Renal cortical epithelial cell (primary cell): ENCODE measurements around the gene TSPAN18. TPM values are rescaled to one million over a fixed set of nuclear protein-coding genes. Genes with fewer than 3 reads are reported as not detected.

ENCODE experiments used
- DNase-seq: peaks from one replicate; pipeline ENCODE4 v3.0.0-alpha.2; 2011; ENCODE audit warnings: low read depth
- total RNA-seq: library from RNA; depleted of rRNA; stranded (reverse); fragments of >200 nt; gene quantifications from 2 replicates; pipeline ENCODE4 v1.2.3, GENCODE V29; 2014

The TSPAN18 gene
- total RNA-seq, 1 donor from 2014 or later: 6.7 TPM

DNA sequence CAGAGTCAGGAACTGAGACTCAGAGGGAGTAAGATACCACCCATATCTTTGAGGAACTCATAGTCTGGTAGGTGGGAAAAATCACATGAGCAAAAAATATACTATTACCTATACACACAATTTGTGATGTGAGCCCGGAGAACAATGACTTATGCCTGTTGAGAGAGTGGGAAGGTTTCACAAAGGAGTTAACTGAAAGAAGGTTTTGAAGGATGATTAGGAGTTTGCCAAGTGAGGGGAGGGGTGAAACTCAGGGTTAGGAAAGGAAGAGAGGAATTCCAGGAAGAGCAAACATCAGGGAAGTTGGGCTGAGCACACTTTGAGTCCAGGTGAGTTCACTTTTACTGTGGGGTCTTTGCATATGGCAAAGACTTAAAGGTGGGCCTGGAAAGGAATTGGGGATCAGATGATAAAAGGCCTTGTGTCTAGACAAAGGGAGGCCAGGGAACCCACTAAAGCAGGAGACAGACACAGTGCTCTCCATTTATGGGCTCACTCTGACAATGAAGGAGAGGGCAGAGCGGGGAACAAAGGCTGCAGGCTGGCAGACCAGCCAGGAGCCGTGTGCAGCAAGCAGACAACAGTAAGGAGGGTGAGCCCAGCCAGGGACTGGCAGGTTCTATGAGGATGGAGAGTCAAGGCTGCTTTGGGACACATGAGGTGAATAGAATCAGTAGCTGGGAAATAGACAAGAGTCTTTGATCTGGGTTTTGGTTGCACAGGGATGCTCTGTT lies 33.1 kb downstream of the TSPAN18 start:
- no peak for DNase-seq

DNA sequence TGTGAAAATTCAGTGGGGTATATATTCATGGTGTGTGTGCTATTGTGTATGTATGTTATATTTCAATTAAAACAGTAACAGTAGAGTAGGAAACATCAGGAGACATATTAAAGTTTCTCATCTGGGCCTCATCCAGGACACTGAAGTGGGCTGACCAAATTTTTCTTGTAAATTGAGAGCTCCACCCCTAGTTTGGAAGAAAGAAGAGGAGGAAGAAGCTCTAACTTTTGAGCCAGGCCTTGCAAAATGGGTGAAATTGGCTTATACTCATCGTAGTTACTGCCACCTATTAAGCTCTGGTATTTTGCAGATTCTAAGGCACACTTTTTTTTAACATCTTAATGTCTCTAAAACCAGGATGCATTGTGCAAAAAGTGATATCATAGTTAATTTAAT lies 33.7 kb downstream of the TSPAN18 start:
- DNase-seq: no peak

DNA sequence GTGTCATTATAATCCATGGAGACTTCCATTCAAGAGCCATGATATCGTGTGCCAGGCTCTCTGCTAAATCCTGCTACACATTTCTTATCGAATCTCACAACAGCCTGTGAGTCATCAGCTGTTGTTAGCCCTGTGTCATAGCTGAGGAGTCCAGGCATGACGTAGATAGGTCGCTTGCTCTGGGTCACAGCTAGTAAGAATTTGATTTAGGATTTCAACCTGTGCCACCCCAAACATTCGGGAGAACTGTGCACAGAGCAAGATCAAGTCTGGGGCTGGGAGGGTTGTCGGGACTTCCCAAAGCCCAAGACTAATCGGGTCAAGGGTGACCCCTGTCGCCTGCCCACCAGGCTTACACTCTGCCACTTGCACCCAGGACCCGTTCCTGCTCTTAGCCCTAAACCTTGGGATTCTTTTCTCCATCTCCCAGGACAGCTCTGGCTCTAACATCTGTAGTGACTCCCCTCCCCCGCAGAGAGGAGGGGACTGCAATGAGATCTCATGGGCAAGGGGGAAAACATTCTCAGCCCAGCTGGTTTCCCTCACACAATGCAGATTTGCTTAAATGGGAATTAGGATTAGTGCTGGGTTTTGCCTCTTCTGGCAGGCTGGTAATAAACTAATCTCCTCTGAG lies 34.3 kb downstream of the TSPAN18 start:
- DNase-seq: peak; percentile 88

DNA sequence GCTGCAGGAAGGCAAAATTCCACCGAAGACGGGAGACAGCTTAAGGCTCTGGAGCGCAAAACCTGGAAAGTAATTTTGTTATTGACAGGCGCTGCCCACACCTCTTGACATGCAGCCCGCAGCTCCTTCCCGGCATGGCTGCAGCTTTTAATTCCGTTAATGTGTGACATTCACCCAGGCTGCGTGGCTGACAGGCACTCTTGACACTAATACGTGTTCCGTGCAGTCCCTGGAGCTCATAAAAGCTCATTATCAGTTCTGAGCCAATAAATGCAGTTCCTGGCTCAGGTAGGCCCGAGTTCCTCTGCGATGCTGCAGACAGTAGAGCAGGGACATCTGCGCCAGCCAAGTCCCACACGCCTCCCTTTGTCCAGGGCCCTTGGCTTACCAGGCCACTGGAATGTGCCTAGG lies 34.8 kb downstream of the TSPAN18 start:
- DNase-seq: no peak

DNA sequence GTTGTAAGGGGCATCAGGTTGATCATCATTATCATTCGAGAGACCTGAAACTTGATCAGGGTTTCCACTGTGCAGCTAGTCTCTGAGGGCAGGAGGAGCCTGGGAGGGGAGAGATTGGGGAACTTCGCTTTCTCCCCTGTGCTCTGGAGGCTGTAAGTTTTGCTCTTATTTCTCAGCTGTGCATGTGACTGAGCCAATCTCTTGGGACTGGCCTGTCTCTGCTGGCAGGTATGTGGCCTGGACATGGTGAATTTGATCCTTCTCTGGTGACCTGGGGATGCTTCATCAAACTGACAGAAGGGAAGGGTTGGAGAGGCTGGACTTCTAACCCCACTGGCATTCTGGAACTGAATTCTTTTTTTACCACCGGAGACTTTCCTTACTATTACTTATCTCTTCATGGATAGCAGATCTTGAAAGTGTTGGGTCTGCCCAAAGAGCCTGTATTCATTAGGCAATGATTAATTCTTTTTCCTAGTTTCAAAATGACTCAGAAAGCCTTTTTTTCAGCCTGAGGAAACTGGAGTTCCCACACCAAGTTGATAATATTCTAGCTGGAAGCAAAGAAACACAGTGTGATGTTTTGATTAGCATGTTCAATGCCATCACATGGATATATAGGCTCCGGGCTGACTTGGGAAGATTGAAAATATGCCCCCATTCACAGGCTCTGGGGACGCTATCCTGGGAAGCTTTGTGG lies 36.5 kb downstream of the TSPAN18 start:
- peak; percentile 86 for DNase-seq

DNA sequence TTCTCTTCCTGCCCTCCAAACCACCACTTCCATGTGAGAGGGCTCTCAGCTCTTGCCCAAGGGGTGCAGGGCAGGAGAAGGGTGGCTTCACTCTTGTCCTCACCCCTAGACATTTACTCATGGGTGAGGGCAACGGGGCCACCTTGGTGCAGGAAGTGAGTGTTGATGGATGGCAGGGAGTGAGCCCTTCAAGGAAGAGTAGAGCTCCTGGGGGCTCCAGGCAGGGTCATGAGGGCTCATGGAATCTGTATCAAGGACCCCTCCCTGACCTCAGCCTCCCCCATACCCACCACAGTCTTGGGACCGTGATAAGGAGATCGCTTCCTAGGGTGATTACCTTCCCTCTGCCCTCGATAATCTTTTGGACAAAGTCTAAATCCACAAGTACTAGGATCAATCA lies 37.8 kb downstream of the TSPAN18 start:
- DNase-seq: no peak

DNA sequence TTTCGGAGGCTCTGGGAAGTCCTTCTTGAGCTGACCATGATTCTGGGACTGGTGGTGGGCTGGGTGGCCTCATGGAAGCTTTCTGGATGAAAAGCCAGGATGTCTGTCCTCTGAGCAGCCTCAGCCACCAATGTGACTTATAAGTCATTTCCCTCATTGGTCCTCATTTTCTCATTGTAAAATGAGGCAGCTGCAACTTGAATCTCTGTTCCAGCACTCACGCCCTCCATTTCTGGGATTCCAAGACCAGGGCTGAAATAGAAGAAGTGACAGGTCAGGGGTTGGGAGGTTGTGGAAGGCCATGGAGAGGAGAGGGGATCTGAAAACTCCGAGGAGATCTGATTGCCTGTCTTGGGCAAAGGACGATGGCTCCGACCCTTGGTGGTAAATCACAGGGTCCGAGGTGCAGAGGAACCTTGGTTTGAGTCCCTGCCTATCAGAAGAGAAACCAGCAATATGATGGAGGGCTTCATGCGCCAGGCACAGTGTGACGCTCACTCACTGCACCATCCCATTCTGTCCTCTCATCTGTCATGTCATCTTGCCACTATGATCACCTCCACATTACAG lies 38.3 kb downstream of the TSPAN18 start:
- DNase-seq: no peak

DNA sequence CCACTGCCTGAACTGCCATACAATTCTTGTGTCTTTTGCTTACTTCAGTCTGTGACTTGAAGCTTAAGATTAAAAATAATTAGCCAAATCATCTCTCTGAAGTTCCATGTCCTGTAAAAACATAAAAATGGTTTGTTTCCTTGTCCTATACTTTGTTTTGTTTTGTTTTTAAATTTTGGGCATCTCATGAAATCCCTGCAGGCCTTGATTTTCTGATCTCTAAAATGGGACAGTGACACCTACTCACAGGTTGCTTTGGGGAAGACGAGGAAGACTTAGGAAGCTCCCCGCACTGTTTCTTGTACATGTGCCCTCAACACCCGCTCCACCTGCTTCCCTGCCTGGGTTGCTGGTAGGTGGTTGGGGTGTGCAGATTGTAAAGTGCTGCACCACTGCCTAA lies 38.9 kb downstream of the TSPAN18 start:
- no peak for DNase-seq

DNA sequence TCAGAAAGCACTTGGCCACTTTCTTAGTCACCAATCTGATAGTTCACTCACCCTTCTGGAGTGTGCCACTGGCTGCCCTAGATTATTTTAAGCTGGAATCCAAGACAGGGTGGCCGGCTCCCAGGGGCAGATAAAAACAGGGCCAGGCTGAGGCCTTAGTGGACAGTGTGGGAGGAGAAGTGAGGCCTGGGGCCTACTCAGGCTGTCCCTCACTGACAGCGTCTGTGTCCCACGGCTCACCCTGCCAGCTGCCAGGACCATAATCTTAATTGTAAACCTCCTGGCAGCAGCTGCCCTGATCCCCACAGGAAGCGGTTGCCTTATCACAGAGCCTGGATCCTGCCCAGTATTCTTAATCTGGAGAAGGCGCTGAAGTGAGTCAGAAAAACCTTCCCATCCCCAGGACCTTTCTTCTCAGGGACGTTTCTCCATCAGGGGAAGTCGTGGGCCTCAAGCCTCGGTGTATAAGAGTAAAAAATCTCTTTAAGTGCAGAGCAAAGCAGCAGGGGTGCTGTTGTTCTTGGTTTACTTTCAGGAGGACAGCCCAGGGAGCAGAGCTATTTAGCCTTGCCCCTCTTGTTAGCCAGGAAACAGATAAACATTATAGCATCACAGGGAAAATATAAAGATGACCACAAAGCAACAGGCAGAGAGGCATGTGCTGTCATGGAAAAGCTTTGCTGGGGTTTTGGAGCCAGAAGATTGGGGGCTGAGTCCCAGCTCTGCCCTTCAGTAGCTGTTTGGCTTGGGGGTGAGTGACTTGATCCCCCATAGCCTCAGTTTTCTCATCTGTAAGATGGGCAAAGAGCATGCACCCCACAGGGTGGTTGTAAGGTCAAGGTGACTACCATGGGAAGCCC lies 39.6 kb downstream of the TSPAN18 start:
- no peak for DNase-seq

DNA sequence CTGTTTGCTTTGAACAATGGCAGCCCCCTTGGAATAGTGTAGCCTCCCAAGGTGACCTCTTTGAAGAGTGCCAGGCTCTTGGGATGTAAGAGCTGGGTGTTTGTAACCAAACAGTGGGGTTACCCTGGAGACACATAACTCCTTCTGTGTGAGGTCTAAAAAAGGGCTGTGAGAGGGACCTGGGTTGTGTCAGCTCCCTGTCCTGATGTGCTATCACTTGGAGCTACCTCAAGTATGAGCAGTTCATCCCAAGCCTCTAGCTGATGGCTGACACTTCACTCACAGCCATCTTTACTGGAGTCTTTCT lies 40.2 kb downstream of the TSPAN18 start:
- peak; percentile 9 for DNase-seq

DNA sequence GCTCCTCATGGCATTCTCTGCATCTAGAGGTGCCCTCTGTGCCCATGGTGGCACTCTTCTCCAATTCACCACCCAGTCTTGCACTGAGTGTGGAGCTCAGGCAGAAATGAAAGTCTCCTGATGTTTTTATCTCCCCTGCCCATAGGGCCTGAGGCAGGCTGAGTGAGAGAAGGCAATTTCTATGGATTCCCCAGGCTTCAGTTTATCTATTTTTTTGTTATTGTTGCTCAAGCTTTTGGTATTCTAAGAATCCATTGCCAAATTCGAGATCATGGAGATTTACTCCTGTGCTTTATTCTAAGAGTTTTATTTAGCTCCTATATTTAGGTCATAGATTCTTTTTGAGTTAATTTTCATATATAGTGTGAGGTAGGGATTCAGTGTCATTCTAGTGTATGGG lies 40.7 kb downstream of the TSPAN18 start:
- DNase-seq: no peak

DNA sequence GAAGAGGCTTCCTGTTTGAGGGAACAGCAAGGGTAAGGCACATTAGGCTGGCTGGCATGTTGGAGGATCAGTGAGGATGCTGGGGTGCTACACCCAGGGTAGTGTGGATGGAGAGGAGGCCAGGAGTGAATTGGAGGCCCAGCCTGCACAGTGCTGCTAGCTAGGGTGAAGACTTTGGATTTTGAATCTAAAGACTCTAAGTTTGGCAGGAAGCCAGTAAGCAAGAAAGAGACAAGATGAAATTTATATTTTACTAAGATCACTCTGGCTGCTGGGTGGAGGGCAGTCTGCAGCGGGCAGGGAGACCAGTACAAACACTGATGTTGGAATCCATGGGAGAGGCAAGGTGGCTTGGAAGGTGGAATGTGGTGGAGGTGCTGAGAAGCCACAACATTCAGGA lies 43.6 kb downstream of the TSPAN18 start:
- DNase-seq: no peak

DNA sequence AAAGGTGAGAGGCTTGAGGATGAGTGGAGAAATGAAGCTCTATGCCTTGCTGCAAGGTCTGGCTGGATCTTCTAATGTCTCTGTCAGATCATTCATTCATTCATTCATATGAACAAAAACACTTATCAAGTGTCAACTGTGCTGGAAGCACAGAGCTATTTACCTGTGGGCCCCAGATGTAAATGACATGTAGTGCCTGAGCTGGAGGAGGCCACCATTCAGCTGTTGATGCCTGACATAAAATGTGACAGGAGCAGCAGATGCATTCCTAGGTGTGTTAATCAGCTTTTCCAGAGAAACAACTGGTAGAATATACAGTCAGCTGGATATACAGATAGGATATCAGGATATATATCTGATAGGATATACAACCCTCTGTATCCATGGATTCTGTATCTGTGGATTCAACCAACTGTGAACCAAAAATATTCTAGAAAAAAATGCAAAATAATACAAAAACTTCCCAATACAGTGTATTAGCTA lies 44.5 kb downstream of the TSPAN18 start:
- no peak for DNase-seq

DNA sequence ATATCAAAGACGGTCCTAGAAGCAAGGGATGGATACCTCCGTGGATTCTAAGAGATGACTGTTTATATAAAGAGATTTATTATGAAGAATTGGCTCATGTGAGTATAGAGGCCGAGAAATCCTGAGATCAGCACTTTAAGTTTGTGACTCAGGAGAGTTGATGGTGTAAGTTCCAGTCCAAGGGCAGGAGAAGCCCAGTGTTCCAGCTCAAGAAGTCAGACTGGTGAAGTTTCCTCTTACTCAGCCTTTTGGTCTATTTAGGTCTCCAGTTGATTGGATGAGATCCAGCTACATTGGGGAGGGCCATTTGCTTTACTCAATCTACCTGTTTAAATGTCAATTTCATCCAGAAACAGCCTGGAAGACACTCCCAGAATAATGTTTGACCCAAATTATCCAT lies 45.1 kb downstream of the TSPAN18 start:
- peak; percentile 9 for DNase-seq

DNA sequence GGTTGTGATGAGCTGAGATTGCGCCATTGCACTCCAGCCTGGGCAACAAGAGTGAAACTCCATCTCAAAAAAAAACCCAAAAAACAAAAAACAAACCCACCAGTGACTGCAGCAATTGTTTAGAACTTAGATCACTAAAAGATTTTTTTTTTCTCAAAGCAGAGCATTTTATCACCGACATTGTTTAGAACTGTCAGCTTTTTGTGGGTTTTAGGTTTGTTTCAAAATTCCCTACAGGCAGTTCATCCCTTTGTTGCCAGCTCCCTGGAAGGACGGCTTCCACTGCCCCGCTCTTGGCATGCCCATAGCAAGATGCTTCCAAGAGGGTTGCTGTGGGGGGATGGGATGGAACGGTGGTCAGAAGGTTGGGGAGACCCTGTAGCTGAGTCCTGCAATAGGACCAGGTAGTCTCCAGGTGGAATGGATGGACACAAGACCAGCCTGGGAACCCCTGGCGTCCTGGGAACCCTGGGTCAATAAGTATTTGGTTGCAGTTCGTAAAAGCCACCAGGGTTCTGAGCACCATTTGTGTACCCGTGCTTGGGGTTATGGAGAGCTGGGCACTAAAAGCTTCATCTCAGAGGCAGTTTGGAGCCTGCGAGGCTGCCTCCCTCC lies 46.7 kb downstream of the TSPAN18 start:
- no peak for DNase-seq

DNA sequence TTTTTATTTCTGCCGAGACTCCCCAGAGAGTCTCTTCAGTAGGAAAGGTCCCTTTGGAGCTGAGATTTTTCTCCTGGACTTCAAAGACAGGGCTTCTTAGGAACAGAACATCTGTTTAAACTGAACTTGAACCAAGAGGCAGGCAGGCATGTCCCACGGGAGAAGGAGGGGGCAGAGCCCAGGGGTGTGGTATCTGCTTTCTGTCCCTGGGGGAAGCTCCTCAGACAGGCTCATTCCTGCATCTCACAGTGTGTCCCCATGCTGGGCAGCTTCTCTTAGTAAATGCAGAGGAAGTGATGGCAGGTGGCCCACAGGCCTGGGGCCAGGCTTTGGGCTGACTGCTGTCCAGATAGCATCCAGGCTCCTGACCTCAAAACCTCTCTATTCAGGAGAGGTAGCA lies 47.3 kb downstream of the TSPAN18 start:
- no peak for DNase-seq

DNA sequence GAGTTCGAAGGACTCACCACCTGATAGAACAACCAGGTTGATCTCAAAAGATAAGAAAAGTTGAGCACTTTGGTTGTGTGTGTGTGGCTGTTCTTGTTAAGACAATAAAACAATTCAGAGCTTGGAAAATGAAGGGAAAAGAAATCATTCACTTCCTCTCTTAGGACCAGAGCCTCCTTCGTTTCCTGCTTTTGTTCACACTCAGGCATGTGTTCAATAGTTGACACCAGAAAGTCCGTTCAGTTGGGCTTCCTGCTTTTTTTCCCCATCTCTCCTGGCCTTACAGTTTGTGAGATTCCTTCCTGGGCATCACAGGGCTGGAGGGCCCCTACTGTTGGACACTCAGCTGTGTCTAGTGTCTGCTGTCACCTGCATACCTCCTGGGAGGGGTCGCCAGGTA lies 48.0 kb downstream of the TSPAN18 start:
- no peak for DNase-seq

DNA sequence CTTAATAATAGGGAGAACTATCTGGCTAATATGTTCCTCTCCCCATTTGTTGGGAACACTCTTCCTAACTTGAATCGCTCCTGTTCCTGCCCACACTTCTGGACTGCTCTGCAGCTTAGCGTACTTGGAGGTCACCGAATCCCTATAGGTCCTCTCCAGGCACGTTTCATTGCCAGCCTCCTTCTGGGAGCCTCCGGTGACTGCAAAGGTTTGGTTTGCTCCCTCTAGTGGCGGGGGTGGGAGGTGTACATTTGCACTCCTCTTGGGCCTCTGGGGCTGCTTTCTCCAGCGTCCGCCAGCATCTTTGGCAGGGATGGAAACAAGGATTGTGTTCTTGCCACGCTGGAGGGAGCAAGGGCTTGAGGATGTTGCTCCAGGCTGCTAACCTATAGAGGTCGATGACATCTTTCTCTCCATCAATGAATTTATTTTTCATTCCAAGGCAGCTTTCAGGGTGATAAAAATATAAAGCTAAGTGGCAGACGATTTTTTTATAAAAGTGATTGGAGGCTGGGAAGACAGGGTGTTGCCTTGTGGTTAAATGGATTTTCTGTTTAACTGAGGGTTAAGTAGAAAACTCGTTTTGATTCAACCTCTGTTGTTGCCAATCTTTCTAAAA lies 48.7 kb downstream of the TSPAN18 start:
- peak; percentile 11 for DNase-seq

DNA sequence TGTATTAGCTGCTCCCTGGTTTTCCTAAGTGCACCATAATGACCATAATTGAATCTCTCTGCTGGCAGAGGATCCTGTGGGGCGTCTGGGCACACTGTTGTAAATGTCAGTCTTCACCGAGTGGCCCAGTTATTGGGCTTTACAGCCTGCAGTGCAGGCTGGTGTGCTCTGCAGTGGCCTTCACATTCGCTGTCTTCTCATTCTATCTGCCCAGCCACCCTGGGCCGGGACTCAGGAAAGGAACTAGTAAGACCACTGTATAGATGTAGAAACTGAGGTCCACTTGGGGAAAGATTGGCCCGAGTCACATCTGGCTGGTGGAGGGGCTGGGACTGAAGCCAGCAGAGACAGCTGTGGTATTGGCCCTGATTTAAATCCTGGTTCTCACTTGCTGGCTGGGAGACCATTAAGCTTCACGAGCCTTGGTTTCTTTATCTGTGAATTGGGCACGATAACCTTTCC lies 49.3 kb downstream of the TSPAN18 start:
- DNase-seq: no peak

DNA sequence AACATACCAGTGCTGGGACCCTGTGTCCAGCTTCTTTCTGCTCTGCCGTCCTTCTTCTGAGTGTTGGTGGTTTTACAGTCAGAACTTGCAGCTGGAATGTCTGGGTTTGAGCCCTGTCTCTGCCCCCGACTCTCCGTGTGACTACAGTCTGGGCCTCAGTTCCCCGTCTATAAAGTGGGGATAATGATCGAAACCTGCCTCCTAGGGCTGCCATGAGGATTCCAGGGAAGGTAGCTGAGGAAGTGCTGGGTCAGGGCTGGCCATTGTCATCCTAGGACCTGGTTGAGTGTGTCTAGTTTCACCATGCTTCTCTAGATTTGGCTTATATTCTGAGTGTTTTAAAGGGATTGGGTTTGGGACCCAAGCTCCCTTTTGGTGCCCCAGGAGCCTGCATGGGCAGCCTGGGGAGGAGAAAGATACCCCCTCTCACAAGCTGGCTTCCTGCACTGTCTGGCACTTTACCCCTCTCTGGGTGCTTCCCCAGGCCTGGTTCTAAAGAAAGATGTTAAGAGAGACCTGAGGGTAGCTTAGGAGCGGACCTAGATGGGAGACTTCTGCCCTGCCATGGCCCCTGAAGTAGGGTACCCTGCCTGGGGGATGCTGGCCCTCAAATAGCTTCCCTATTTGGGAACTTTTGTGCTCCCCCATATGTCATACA lies 49.9 kb downstream of the TSPAN18 start:
- DNase-seq: no peak
